Common myeloid progenitor, CD34-positive (primary cell): ENCODE measurements around the gene PFN3.

Experiments
- CTCF ChIA-PET: fragments of 350-600 bp; sonication (Branson Sonifier 250); formaldehyde crosslinking; loops from one replicate; lab custom pipeline; 2021; ENCODE audit warnings: antibody characterized with exemption; lab: Charles Lee
- POLR2A ChIA-PET: fragments of 350-600 bp; sonication (Branson Sonifier 250); formaldehyde crosslinking; loops from one replicate; lab custom pipeline; 2021; ENCODE audit warnings: antibody characterized with exemption; lab: Charles Lee
- DNase-seq, 3 donors: peaks; one replicate each; pipeline versions ENCODE4 v3.0.0 to v3.0.0-alpha.2; 2013
- H3K27ac ChIP-seq, 2 experiments: 1 replicate in 1 of 2; 2 replicates in 1 of 2; pipeline ENCODE4 v1.7.0; 2013; ENCODE audit warnings: inconsistent platforms in 2 of 2, low read length in 2 of 2, mild to moderate bottlenecking in 2 of 2, low read depth in 1 of 2, moderate library complexity in 1 of 2; ENCODE audit not compliant: severe bottlenecking in 2 of 2, insufficient read depth in 1 of 2, poor library complexity in 1 of 2
- H3K27me3 ChIP-seq, 5 experiments: replicated peaks in 2 of 5; 1 replicate in 3 of 5; 2 replicates in 2 of 5; pipeline versions ENCODE4 v1.6.1 to v1.7.0; 2013; ENCODE audit warnings: low read length in 4 of 5, mild to moderate bottlenecking in 2 of 5, moderate library complexity in 2 of 5, inconsistent platforms in 1 of 5; ENCODE audit not compliant: insufficient read depth in 5 of 5, control insufficient read depth in 4 of 5
- H3K36me3 ChIP-seq, 4 experiments: 1 replicate in 2 of 4; 2 replicates in 2 of 4; pipeline versions ENCODE4 v1.6.1 to v1.7.0; 2013; ENCODE audit warnings: low read length in 3 of 4, control low read depth in 1 of 4, mild to moderate bottlenecking in 1 of 4; ENCODE audit not compliant: control insufficient read depth in 4 of 4, insufficient read depth in 4 of 4
- H3K4me1 ChIP-seq, 4 experiments: 1 replicate in 3 of 4; 2 replicates in 1 of 4; pipeline versions ENCODE4 v1.6.1 to v1.7.1; 2013; ENCODE audit warnings: low read length in 3 of 4, mild to moderate bottlenecking in 3 of 4, control low read depth in 1 of 4, inconsistent platforms in 1 of 4, moderate library complexity in 1 of 4; ENCODE audit not compliant: control insufficient read depth in 4 of 4, insufficient read depth in 4 of 4; ENCODE audit errors: control extremely low read depth in 1 of 4
- H3K4me3 ChIP-seq, 7 experiments: 1 replicate in 4 of 7; 2 replicates in 3 of 7; pipeline versions ENCODE4 v1.5.1 to v1.7.0; 2013; ENCODE audit warnings: mild to moderate bottlenecking in 7 of 7, low read length in 6 of 7, moderate library complexity in 6 of 7, inconsistent platforms in 2 of 7, low read depth in 2 of 7, control low read depth in 1 of 7; ENCODE audit not compliant: insufficient read depth in 4 of 7, control insufficient read depth in 1 of 7; ENCODE audit errors: extremely low read depth in 1 of 7
- H3K9me3 ChIP-seq, 5 experiments: 1 replicate in 4 of 5; 2 replicates in 1 of 5; pipeline versions ENCODE4 v1.6.1 to v1.7.1; 2013; ENCODE audit warnings: low read length in 4 of 5, mild to moderate bottlenecking in 2 of 5, inconsistent platforms in 1 of 5, low read depth in 1 of 5, moderate library complexity in 1 of 5; ENCODE audit not compliant: control insufficient read depth in 4 of 5, insufficient read depth in 2 of 5; ENCODE audit errors: control extremely low read depth in 1 of 5
- WGBS: methylation state at CpG from one replicate; pipeline ENCODE4 v1.1.5; 2013; ENCODE audit not compliant: insufficient coverage; 5-methylcytosine and 5-hydroxymethylcytosine counted together

The PFN3 gene

GRCh38 chr5:177414481-177414880, 14.0 kb upstream of the PFN3 start:
- WGBS: 100% methylated on average over 1 of the region's 3 CpGs
- H3K4me1 ChIP-seq: peaks cover 2 to 31% (median 18%) of the 10 kb centered on the region in 4 experiments
- CTCF ChIA-PET: interaction anchor here (1.2 to 23.4 kb wide), 4 partner anchors 6 to 34 kb away, joined by 3 to 387 read pairs (median 337); partner anchors contain the start of genes F12, GRK6, PFN3 and PRR7
- H3K4me3 ChIP-seq: no peak overlapping the region
- POLR2A ChIA-PET: interaction anchor here (0.6 to 1.4 kb wide), 3 partner anchors 12 to 33 kb away, joined by 3 read pairs; partner anchors contain the start of gene PRR7
- no peak overlapping the region for H3K27ac ChIP-seq
- no peaks in the 10 kb centered on the region for H3K27me3 ChIP-seq
- H3K9me3 ChIP-seq: no peaks in the 10 kb centered on the region
- H3K36me3 ChIP-seq: no peaks in the 10 kb centered on the region
- no peak for DNase-seq

GRCh38 chr5:177412603-177413233, 12.3 kb upstream of the PFN3 start:
- no peak overlapping the region for H3K4me3 ChIP-seq
- DNase-seq: peak in 2 of 3 donors; percentile 60 to 62
- POLR2A ChIA-PET: interaction anchor here (1.3 kb wide), 1 partner anchor 41 kb away, joined by 3 read pairs; no protein-coding TSS in a partner anchor
- H3K36me3 ChIP-seq: no peaks in the 10 kb centered on the region
- H3K27ac ChIP-seq: no peak overlapping the region
- H3K9me3 ChIP-seq: no peaks in the 10 kb centered on the region
- H3K4me1 ChIP-seq: peaks cover 2 to 31% (median 18%) of the 10 kb centered on the region in 4 experiments
- WGBS: 88% methylated on average over 6 of the region's 8 CpGs
- H3K27me3 ChIP-seq: no peaks in the 10 kb centered on the region
- CTCF ChIA-PET: interaction anchor here (1.0 to 23.4 kb wide), 4 partner anchors 4 to 36 kb away, joined by 3 to 387 read pairs (median 337); partner anchors contain the start of genes F12, GRK6, PFN3 and PRR7

GRCh38 chr5:177410575-177410974, 10.1 kb upstream of the PFN3 start:
- Histone ChIP-seq H3K27ac (no peak overlapping the region), H3K9me3 (no peaks in the 10 kb centered on the region), H3K27me3 (no peaks in the 10 kb centered on the region), H3K36me3 (no peaks in the 10 kb centered on the region), H3K4me3 (no peak overlapping the region), H3K4me1 (peaks cover 0 to 29% (median 21%) of the 10 kb centered on the region in 4 experiments)
- WGBS: 90% methylated on average over 3 of the region's 3 CpGs
- CTCF ChIA-PET: interaction anchor here (17.2 kb wide), 1 partner anchor 13 kb away, joined by 337 read pairs; the partner anchor contains the start of gene GRK6
- no peak for DNase-seq
- POLR2A ChIA-PET: interaction anchor here (0.6 kb wide), 1 partner anchor 30 kb away, joined by 4 read pairs; no protein-coding TSS in a partner anchor

GRCh38 chr5:177409043-177409801, 8.8 kb upstream of the PFN3 start, which contains the start of gene F12:
Gene F12, minus strand, starts transcription at chr5:177409564. Its CDS starts 37 bp downstream, at chr5:177409527.
- Histone ChIP-seq H3K27me3 (no peaks in the 10 kb centered on the region), H3K36me3 (no peaks in the 10 kb centered on the region), H3K4me1 (peaks cover 2 to 42% (median 33%) of the 10 kb centered on the region in 4 experiments), H3K9me3 (no peaks in the 10 kb centered on the region), H3K4me3 (no peak within 1 kb of the TSS), H3K27ac (no peak within 1 kb of the TSS)
- CTCF ChIA-PET: interaction anchor here (0.9 to 17.2 kb wide), 7 partner anchors 14 to 99 kb away, joined by 3 to 509 read pairs (median 6); partner anchors contain the start of genes GRK6 and PRR7
- POLR2A ChIA-PET: no interaction called here
- WGBS: 100% methylated on average over 7 of the region's 9 CpGs
- no peak for DNase-seq

GRCh38 chr5:177405805-177406204, 5.3 kb upstream of the PFN3 start:
- CTCF ChIA-PET: interaction anchor here (1.1 to 17.2 kb wide), 7 partner anchors 15 to 100 kb away, joined by 4 to 509 read pairs (median 109); partner anchors contain the start of genes DOK3, GRK6 and PRR7
- peaks cover 2 to 57% (median 48%) of the 10 kb centered on the region in 4 experiments for H3K4me1 ChIP-seq
- 6% methylated on average over 3 of the region's 5 CpGs for WGBS
- POLR2A ChIA-PET: interaction anchor here (4.5 to 5.1 kb wide), 2 partner anchors 40 to 50 kb away, joined by 34 to 59 read pairs; partner anchors contain the start of gene PRR7
- DNase-seq: peak; percentile 77 to 90 (median 89)
- no peak overlapping the region for H3K27ac ChIP-seq
- H3K9me3 ChIP-seq: no peaks in the 10 kb centered on the region
- H3K27me3 ChIP-seq: peaks cover 0 to 27% (median 12%) of the 10 kb centered on the region in 5 experiments
- H3K36me3 ChIP-seq: no peaks in the 10 kb centered on the region
- H3K4me3 ChIP-seq: peak overlapping the region in 2 of 7 experiments; percentile 16 to 59

DNA sequence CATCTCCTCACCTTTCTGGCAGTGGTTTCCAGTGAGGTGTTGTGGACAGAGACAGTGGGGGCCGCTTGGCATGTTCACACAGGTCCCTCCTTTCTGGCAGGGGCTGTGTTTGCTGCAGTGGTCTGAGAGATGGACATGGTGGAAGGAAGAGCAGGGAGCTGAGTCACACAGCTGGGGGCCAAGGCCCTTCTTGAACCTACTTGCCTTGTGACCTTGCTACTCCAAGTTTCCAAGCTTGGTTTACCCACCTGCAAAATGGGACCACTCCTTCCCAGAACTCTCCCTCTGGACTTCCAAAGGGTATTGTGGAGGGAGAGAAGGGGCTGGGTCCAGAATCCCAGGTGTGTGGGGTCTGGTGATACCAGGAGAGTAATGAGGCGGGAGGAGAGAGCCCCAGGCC, 4.9 kb upstream of the PFN3 start:
- POLR2A ChIA-PET: interaction anchor here (1.1 to 5.1 kb wide), 5 partner anchors 11 to 51 kb away, joined by 5 to 59 read pairs (median 19); partner anchors contain the start of genes GRK6 and PRR7

More for the DNA sequence above, 4.9 kb upstream of the PFN3 start:
- CTCF ChIA-PET: interaction anchor here (1.0 to 17.2 kb wide), 12 partner anchors 14 to 100 kb away, joined by 3 to 509 read pairs (median 13); partner anchors contain the start of genes DOK3, GRK6, PRR7 and SLC34A1
- Histone ChIP-seq H3K36me3 (no peaks in the 10 kb centered on the region), H3K27ac (no peak overlapping the region), H3K27me3 (peaks cover 0 to 32% (median 14%) of the 10 kb centered on the region in 5 experiments), H3K4me1 (peaks cover 2 to 55% (median 44%) of the 10 kb centered on the region in 4 experiments), H3K9me3 (no peaks in the 10 kb centered on the region), H3K4me3 (peak overlapping the region in 3 of 7 experiments; percentile 16 to 59 (median 19))
- 88% methylated on average over 2 of the region's 2 CpGs for WGBS
- DNase-seq: no peak
